Mesendoderm (in vitro differentiated cells): ENCODE results near the gene CX3CL1.
"Not testable (repeated sequence)": the region's sequence is repeated elsewhere in the genome, so short reads cannot be mapped to it uniquely, and the experiment has no call there.

Source experiments
- DNase-seq: peaks from one replicate; pipeline ENCODE4 v3.0.0; 2013
- H2AK5ac ChIP-seq: 2 replicates; pipeline ENCODE4 v1.6.1; 2013; ENCODE audit warnings: low read length, inconsistent platforms
- H2BK120ac ChIP-seq: 2 replicates; pipeline ENCODE4 v1.6.1; 2013; ENCODE audit warnings: low read depth, mild to moderate bottlenecking, low read length, moderate library complexity, mixed read lengths
- H2BK15ac ChIP-seq: replicated peaks from 2 replicates; pipeline ENCODE4 v1.6.1; 2013; ENCODE audit warnings: low read depth, mild to moderate bottlenecking, moderate library complexity
- H2BK5ac ChIP-seq: 2 replicates; pipeline ENCODE4 v1.6.1; 2013; ENCODE audit warnings: low read length, inconsistent platforms
- H3K18ac ChIP-seq: 2 replicates; pipeline ENCODE4 v1.6.1; 2013; ENCODE audit warnings: mild to moderate bottlenecking, low read length, mixed read lengths
- H3K23ac ChIP-seq: one replicate; pipeline ENCODE4 v1.6.1; 2013; ENCODE audit warnings: low read length
- H3K27ac ChIP-seq: 2 replicates; pipeline ENCODE4 v1.5.1; 2013; ENCODE audit warnings: low read depth, mild to moderate bottlenecking, inconsistent platforms, low read length, moderate library complexity
- H3K27me3 ChIP-seq: 2 replicates; pipeline ENCODE4 v1.6.1; 2013; ENCODE audit warnings: low read length, control low read depth, mild to moderate bottlenecking, inconsistent platforms; ENCODE audit not compliant: insufficient read depth, poor library complexity
- H3K36me3 ChIP-seq: 2 replicates; pipeline ENCODE4 v1.6.1; 2013; ENCODE audit warnings: low read length, inconsistent platforms; ENCODE audit not compliant: control insufficient read depth, insufficient read depth
- H3K4ac ChIP-seq: one replicate; pipeline ENCODE4 v1.6.1; 2013; ENCODE audit warnings: low read depth, mild to moderate bottlenecking, low read length, moderate library complexity
- H3K4me1 ChIP-seq: 2 replicates; pipeline ENCODE4 v1.6.1; 2013; ENCODE audit warnings: low read depth, low read length, inconsistent platforms; ENCODE audit not compliant: control insufficient read depth
- H3K4me2 ChIP-seq: 2 replicates; pipeline ENCODE4 v1.6.1; 2013; ENCODE audit warnings: low read length
- H3K4me3 ChIP-seq: 2 replicates; pipeline ENCODE4 v1.5.1; 2013; ENCODE audit warnings: mild to moderate bottlenecking, low read length
- H3K56ac ChIP-seq: one replicate; pipeline ENCODE4 v1.6.1; 2013; ENCODE audit warnings: low read length
- H3K79me1 ChIP-seq: 2 replicates; pipeline ENCODE4 v1.6.1; 2013; ENCODE audit warnings: low read length, inconsistent platforms
- H3K79me2 ChIP-seq: 2 replicates; pipeline ENCODE4 v1.6.1; 2013; ENCODE audit warnings: mild to moderate bottlenecking, low read length; ENCODE audit not compliant: control insufficient read depth, insufficient read depth
- H3K9ac ChIP-seq: 2 replicates; pipeline ENCODE4 v1.6.1; 2013; ENCODE audit warnings: low read length, inconsistent platforms
- H4K5ac ChIP-seq: one replicate; pipeline ENCODE4 v1.6.1; 2013; ENCODE audit warnings: low read length
- H4K8ac ChIP-seq: one replicate; pipeline ENCODE4 v1.6.1; 2013; ENCODE audit warnings: low read depth, mild to moderate bottlenecking, control low read depth, low read length, moderate library complexity
- WGBS: extraction: QIAGEN DNeasy Blood & Tissue Kit; methylation state at CpG from one replicate; pipeline ENCODE4 v1.1.7; 2013; ENCODE audit warnings: low lambda C conversion rate, missing lambda C conversion rate; ENCODE audit not compliant: insufficient coverage; ENCODE audit errors: extremely low coverage; 5-methylcytosine and 5-hydroxymethylcytosine counted together

The CX3CL1 gene

GRCh38 chr16:57344094-57344493, 28.2 kb upstream of the CX3CL1 start:
- H3K4me2 ChIP-seq, H3K27ac ChIP-seq, H2BK120ac ChIP-seq, H3K27me3 ChIP-seq, H3K79me1 ChIP-seq, H2BK5ac ChIP-seq, H3K4me1 ChIP-seq, H4K5ac ChIP-seq, H3K23ac ChIP-seq, H2AK5ac ChIP-seq, H2BK15ac ChIP-seq, H3K9ac ChIP-seq, H3K4me3 ChIP-seq, DNase-seq, H3K4ac ChIP-seq, H4K8ac ChIP-seq, H3K36me3 ChIP-seq, H3K18ac ChIP-seq, H3K79me2 ChIP-seq, H3K56ac ChIP-seq: not testable (repeated sequence)
- WGBS, result no CpG with 5 or more reads among the region's 5 CpGs

GRCh38 chr16:57345021-57345420, 27.3 kb upstream of the CX3CL1 start:
- Histone ChIP-seq H3K9ac (no peak overlapping the region), H3K23ac (no peak overlapping the region), H3K79me1 (no peaks in the 10 kb centered on the region), H2BK120ac (no peak overlapping the region), H2BK5ac (no peak overlapping the region), H3K79me2 (no peaks in the 10 kb centered on the region), H3K4me3 (no peak overlapping the region), H3K56ac (no peak overlapping the region), H3K27me3 (no peaks in the 10 kb centered on the region), H2AK5ac (no peak overlapping the region), H4K8ac (no peak overlapping the region), H2BK15ac (no peak overlapping the region), H3K27ac (no peak overlapping the region), H3K18ac (no peak overlapping the region), H3K4me2 (no peak overlapping the region), H3K4me1 (no peaks in the 10 kb centered on the region), H4K5ac (no peak overlapping the region), H3K4ac (no peak overlapping the region), H3K36me3 (no peaks in the 10 kb centered on the region)
- no peak for DNase-seq
- no CpG with 5 or more reads among the region's 2 CpGs for WGBS

GRCh38 chr16:57345666-57346204, 26.6 kb upstream of the CX3CL1 start:
- Histone ChIP-seq H3K9ac (no peak overlapping the region), H3K4ac (no peak overlapping the region), H2BK120ac (no peak overlapping the region), H3K56ac (no peak overlapping the region), H4K5ac (no peak overlapping the region), H3K36me3 (no peaks in the 10 kb centered on the region), H3K4me1 (no peaks in the 10 kb centered on the region), H3K27ac (no peak overlapping the region), H2AK5ac (no peak overlapping the region), H2BK5ac (no peak overlapping the region), H4K8ac (no peak overlapping the region), H2BK15ac (no peak overlapping the region), H3K23ac (no peak overlapping the region), H3K4me2 (no peak overlapping the region), H3K27me3 (no peaks in the 10 kb centered on the region), H3K4me3 (no peak overlapping the region), H3K79me1 (no peaks in the 10 kb centered on the region), H3K18ac (no peak overlapping the region), H3K79me2 (no peaks in the 10 kb centered on the region)
- WGBS, result no CpG with 5 or more reads among the region's 3 CpGs
- no peak for DNase-seq

GRCh38 chr16:57347858-57348257, 24.4 kb upstream of the CX3CL1 start:
- H3K27me3 ChIP-seq, result no peaks in the 10 kb centered on the region
- H3K4me1 ChIP-seq, result no peaks in the 10 kb centered on the region
- no peak overlapping the region for H3K27ac ChIP-seq
- H3K23ac ChIP-seq, result no peak overlapping the region
- DNase-seq, result no peak
- no peak overlapping the region for H2AK5ac ChIP-seq
- H3K4me3 ChIP-seq, result no peak overlapping the region
- no peak overlapping the region for H3K18ac ChIP-seq
- no peak overlapping the region for H2BK15ac ChIP-seq
- no peak overlapping the region for H3K9ac ChIP-seq
- H4K8ac ChIP-seq, result no peak overlapping the region
- H3K79me2 ChIP-seq, result no peaks in the 10 kb centered on the region
- H3K4ac ChIP-seq, result no peak overlapping the region
- no peaks in the 10 kb centered on the region for H3K79me1 ChIP-seq
- H3K56ac ChIP-seq, result no peak overlapping the region
- no peaks in the 10 kb centered on the region for H3K36me3 ChIP-seq
- no peak overlapping the region for H2BK120ac ChIP-seq
- H2BK5ac ChIP-seq, result no peak overlapping the region
- no CpG with 5 or more reads among the region's 6 CpGs for WGBS
- H4K5ac ChIP-seq, result no peak overlapping the region
- H3K4me2 ChIP-seq, result no peak overlapping the region

GRCh38 chr16:57348327-57348726, 24.0 kb upstream of the CX3CL1 start:
- H2BK15ac ChIP-seq, result no peak overlapping the region
- H3K79me2 ChIP-seq, result no peaks in the 10 kb centered on the region
- no peak overlapping the region for H2BK120ac ChIP-seq
- H3K4me1 ChIP-seq, result no peaks in the 10 kb centered on the region
- no peak overlapping the region for H3K4me2 ChIP-seq
- H3K4me3 ChIP-seq, result no peak overlapping the region
- no peak overlapping the region for H3K56ac ChIP-seq
- no peaks in the 10 kb centered on the region for H3K27me3 ChIP-seq
- no peak overlapping the region for H3K4ac ChIP-seq
- H3K23ac ChIP-seq, result no peak overlapping the region
- no CpG with 5 or more reads among the region's 2 CpGs for WGBS
- no peak overlapping the region for H2BK5ac ChIP-seq
- DNase-seq, result no peak
- H3K36me3 ChIP-seq, result no peaks in the 10 kb centered on the region
- H3K27ac ChIP-seq, result no peak overlapping the region
- H3K9ac ChIP-seq, result no peak overlapping the region
- no peak overlapping the region for H3K18ac ChIP-seq
- H4K8ac ChIP-seq, result no peak overlapping the region
- H4K5ac ChIP-seq, result no peak overlapping the region
- H3K79me1 ChIP-seq, result no peaks in the 10 kb centered on the region
- no peak overlapping the region for H2AK5ac ChIP-seq
